ENCODE measurements around the gene PXDN. TPM values are rescaled to one million over a fixed set of nuclear protein-coding genes. Genes with fewer than 3 reads are reported as not detected.
A peak's percentile ranks its signal among the peaks of the same experiment; 100 is the strongest.

PXDN gene
- total RNA-seq, 1 donor from 2014 or later, result 576 TPM

GRCh38 chr2:1607236-1607920, 136.9 kb downstream of the PXDN start:
- Mint-ChIP-seq H3K36me3 (ENCODE audit: low read depth) (no peaks in the 10 kb centered on the region), H3K4me3 (ENCODE audit: unreplicated experiment) (no peak overlapping the region), H3K4me1 (ENCODE audit: low read depth) (peaks cover 5% of the 10 kb centered on the region), H3K27ac (ENCODE audit: unreplicated experiment) (peak overlapping the region; percentile 24), H3K9me3 (ENCODE audit: low read depth) (no peaks in the 10 kb centered on the region), H3K27me3 (ENCODE audit: low read depth) (peaks cover 11% of the 10 kb centered on the region)
- peak; percentile 61 for DNase-seq (ENCODE audit: low spot score)
- TF ChIP-seq CTCF (IDR thresholded peaks at IDR 0.05), result no peak

- Mint-ChIP-seq H3K27ac (ENCODE audit: unreplicated experiment) (peak overlapping the region; percentile 50), H3K36me3 (ENCODE audit: low read depth) (no peaks in the 10 kb centered on the region), H3K27me3 (ENCODE audit: low read depth) (peaks cover 11% of the 10 kb centered on the region), H3K9me3 (ENCODE audit: low read depth) (no peaks in the 10 kb centered on the region), H3K4me1 (ENCODE audit: low read depth) (peaks cover 5% of the 10 kb centered on the region), H3K4me3 (ENCODE audit: unreplicated experiment) (no peak overlapping the region)
- TF ChIP-seq CTCF (IDR thresholded peaks at IDR 0.05), result no peak
- peak; percentile 72 for DNase-seq (ENCODE audit: low spot score)
Measured at GRCh38 chr2:1606421-1607235, 137.7 kb downstream of the PXDN start.

DNA sequence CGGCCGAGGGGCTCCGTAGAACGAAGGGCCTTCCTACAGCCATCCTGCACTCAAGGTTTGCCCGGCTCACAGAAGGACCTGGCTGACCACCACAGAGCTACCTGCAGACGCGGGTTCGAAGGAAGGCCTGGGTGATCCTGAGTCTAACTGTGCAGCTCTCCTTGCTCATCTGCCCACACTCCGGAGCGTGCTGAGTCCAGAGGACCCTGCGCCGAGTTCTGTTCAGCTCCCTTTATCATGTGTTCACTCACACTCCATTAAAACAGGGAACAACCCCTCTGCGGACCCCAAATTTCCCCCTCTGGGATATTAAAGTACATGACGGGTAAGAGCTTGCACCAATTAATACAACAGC, 138.3 kb downstream of the PXDN start:
- Mint-ChIP-seq H3K36me3 (ENCODE audit: low read depth) (no peaks in the 10 kb centered on the region), H3K4me3 (ENCODE audit: unreplicated experiment) (no peak overlapping the region), H3K27me3 (ENCODE audit: low read depth) (peaks cover 11% of the 10 kb centered on the region), H3K4me1 (ENCODE audit: low read depth) (peaks cover 5% of the 10 kb centered on the region), H3K27ac (ENCODE audit: unreplicated experiment) (no peak overlapping the region), H3K9me3 (ENCODE audit: low read depth) (no peaks in the 10 kb centered on the region)
- DNase-seq (ENCODE audit: low spot score), result no peak
- TF ChIP-seq CTCF (IDR thresholded peaks at IDR 0.05), result no peak

- H3K4me1 Mint-ChIP-seq (ENCODE audit: low read depth), result peaks cover 5% of the 10 kb centered on the region
- no peak for TF ChIP-seq CTCF (IDR thresholded peaks at IDR 0.05)
Measured at GRCh38 chr2:1605102-1606045, 138.9 kb downstream of the PXDN start.

DNA sequence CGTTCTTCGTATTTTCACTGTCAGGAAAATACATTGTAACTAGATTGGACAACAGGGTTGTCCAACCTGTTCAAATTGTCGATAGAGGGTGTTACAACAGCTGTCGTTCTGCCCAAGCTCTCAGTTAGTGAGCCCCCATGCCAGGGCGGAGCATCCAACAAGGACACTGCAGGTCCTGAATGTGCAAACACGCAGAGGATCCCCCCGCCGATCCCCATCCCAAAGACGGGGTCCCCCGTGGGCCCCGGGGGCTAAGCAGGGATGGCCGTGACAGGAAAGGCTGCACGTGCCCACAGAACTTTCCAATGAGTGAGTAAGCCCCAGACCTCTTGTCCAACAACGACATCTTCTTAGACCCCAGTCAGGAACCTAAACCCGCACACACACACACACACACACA, 140.8 kb downstream of the PXDN start:
- H3K9me3 Mint-ChIP-seq (ENCODE audit: low read depth), result no peaks in the 10 kb centered on the region

More at GRCh38 chr2:1605102-1606045, 138.9 kb downstream of the PXDN start:
- Mint-ChIP-seq H3K36me3 (ENCODE audit: low read depth) (no peaks in the 10 kb centered on the region), H3K27me3 (ENCODE audit: low read depth) (peaks cover 11% of the 10 kb centered on the region), H3K4me3 (ENCODE audit: unreplicated experiment) (peak overlapping the region; percentile 31), H3K9me3 (ENCODE audit: low read depth) (no peaks in the 10 kb centered on the region), H3K27ac (ENCODE audit: unreplicated experiment) (no peak overlapping the region)
- peak; percentile 70 for DNase-seq (ENCODE audit: low spot score)

More for the DNA sequence above, 140.8 kb downstream of the PXDN start:
- peaks cover 5% of the 10 kb centered on the region for H3K4me1 Mint-ChIP-seq (ENCODE audit: low read depth)
- peak; percentile 60 for DNase-seq (ENCODE audit: low spot score)
- H3K27ac Mint-ChIP-seq (ENCODE audit: unreplicated experiment), result no peak overlapping the region
- H3K27me3 Mint-ChIP-seq (ENCODE audit: low read depth), result peaks cover 11% of the 10 kb centered on the region
- no peak overlapping the region for H3K4me3 Mint-ChIP-seq (ENCODE audit: unreplicated experiment)
- no peaks in the 10 kb centered on the region for H3K36me3 Mint-ChIP-seq (ENCODE audit: low read depth)
- no peak for TF ChIP-seq CTCF (IDR thresholded peaks at IDR 0.05)

Data from chondrocyte (in vitro differentiated cells).